ENCODE data around the gene ZNF256.
A peak's percentile ranks its signal among the peaks of the same experiment; 100 is the strongest.

GRCh38 chr19:57903618-57904184 lies 43.8 kb downstream of the ZNF256 start:
- TF ChIP-seq CTCF (IDR thresholded peaks at IDR 0.05) = peak in 1 of 5 experiments; percentile 3
- no peak for TF ChIP-seq POLR2A (IDR thresholded peaks at IDR 0.05)
- TF ChIP-seq EP300 (IDR thresholded peaks at IDR 0.05; ENCODE audit: low read depth) = no peak
- TF ChIP-seq POLR2AphosphoS5 (IDR thresholded peaks at IDR 0.05) = no peak
